Ovary (tissue), 3 donors: ENCODE data around the gene DGKE.

Experiments
- EP300 ChIP-seq: sonication (generic); formaldehyde crosslinking; IDR thresholded peaks from one replicate; pipeline ENCODE4 v1.6.1; 2017; ENCODE audit warnings: antibody characterized with exemption
- TF ChIP-seq, protein P1 (sequence below), 3 donors: fragments of 450-650 bp in 2 of 3; fragments of 200-600 bp in 1 of 3; IDR thresholded peaks; one replicate each; pipeline versions ENCODE4 v1.5.1 to v1.8.0; 2016 to 2022; ENCODE audit warnings: antibody characterized with exemption in 3 of 3, mild to moderate bottlenecking in 1 of 3
- donor health status: DM: no; HTN: no; CAD: no.

DNA sequence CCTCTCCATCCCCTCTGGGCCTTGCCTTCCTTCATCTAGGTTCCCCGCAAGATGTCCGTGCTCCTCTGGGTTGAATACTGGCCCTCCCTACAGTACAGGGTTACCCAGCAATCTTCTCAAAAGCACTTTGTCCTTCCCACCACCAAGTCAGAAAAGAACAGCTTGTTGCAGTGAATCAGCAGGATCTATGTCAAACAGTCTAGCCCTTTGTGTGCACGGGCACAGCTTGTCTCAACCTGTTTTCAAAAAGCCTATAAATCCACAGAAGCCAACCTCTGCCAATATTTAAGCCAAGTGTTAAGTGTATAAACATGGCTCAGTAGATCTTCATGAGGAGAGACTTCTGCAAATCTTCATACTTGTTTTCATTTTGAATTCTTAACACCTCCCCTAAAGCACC lies 25.4 kb upstream of the DGKE start:
- TF ChIP-seq, protein P1, sequence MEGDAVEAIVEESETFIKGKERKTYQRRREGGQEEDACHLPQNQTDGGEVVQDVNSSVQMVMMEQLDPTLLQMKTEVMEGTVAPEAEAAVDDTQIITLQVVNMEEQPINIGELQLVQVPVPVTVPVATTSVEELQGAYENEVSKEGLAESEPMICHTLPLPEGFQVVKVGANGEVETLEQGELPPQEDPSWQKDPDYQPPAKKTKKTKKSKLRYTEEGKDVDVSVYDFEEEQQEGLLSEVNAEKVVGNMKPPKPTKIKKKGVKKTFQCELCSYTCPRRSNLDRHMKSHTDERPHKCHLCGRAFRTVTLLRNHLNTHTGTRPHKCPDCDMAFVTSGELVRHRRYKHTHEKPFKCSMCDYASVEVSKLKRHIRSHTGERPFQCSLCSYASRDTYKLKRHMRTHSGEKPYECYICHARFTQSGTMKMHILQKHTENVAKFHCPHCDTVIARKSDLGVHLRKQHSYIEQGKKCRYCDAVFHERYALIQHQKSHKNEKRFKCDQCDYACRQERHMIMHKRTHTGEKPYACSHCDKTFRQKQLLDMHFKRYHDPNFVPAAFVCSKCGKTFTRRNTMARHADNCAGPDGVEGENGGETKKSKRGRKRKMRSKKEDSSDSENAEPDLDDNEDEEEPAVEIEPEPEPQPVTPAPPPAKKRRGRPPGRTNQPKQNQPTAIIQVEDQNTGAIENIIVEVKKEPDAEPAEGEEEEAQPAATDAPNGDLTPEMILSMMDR (IDR thresholded peaks at IDR 0.05), result no peak
- no peak for TF ChIP-seq EP300
